Trophoblast cell (in vitro differentiated cells and primary cell): ENCODE measurements around the gene LTN1.

Experiments used
- DNase-seq, 2 donors: peaks; one replicate each; pipeline ENCODE4 v3.0.0-alpha.2; 2016
- H2AFZ ChIP-seq: 2 replicates; pipeline ENCODE4 v1.6.1; 2013; ENCODE audit warnings: low read length, moderate library complexity, mild to moderate bottlenecking; ENCODE audit not compliant: insufficient read depth, poor library complexity
- H2AK5ac ChIP-seq: 2 replicates; pipeline ENCODE4 v1.6.1; 2013; ENCODE audit warnings: mild to moderate bottlenecking, low read length
- H2BK120ac ChIP-seq: 2 replicates; pipeline ENCODE4 v1.6.1; 2013; ENCODE audit warnings: low read length, mild to moderate bottlenecking, moderate library complexity; ENCODE audit not compliant: insufficient read depth, poor library complexity
- H2BK12ac ChIP-seq: 2 replicates; pipeline ENCODE4 v1.6.1; 2013; ENCODE audit warnings: mild to moderate bottlenecking, low read length, moderate library complexity
- H2BK5ac ChIP-seq: 2 replicates; pipeline ENCODE4 v1.6.1; 2013; ENCODE audit warnings: low read length, low read depth, moderate library complexity, mild to moderate bottlenecking; ENCODE audit not compliant: poor library complexity
- H3K14ac ChIP-seq: 2 replicates; pipeline ENCODE4 v1.6.1; 2013; ENCODE audit warnings: mild to moderate bottlenecking, low read length
- H3K18ac ChIP-seq: 2 replicates; pipeline ENCODE4 v1.6.1; 2013; ENCODE audit warnings: mild to moderate bottlenecking, low read length
- H3K23ac ChIP-seq: 2 replicates; pipeline ENCODE4 v1.6.1; 2013; ENCODE audit warnings: low read length
- H3K27ac ChIP-seq: 2 replicates; pipeline ENCODE4 v1.5.1; 2013; ENCODE audit warnings: low read depth, mild to moderate bottlenecking, inconsistent platforms, low read length, moderate library complexity
- H3K27me3 ChIP-seq: 2 replicates; pipeline ENCODE4 v1.6.1; 2013; ENCODE audit warnings: inconsistent platforms, mild to moderate bottlenecking, low read length, moderate library complexity; ENCODE audit not compliant: insufficient read depth
- H3K36me3 ChIP-seq, 2 experiments: 1 replicate in 1 of 2; 2 replicates in 1 of 2; pipeline ENCODE4 v1.6.1; 2013; ENCODE audit warnings: low read length in 2 of 2, mild to moderate bottlenecking in 2 of 2, moderate library complexity in 1 of 2; ENCODE audit not compliant: insufficient read depth in 2 of 2, control insufficient read depth in 1 of 2
- H3K4ac ChIP-seq: 2 replicates; pipeline ENCODE4 v1.6.1; 2013; ENCODE audit warnings: low read depth, mild to moderate bottlenecking, low read length, moderate library complexity
- H3K4me1 ChIP-seq, 2 experiments: 1 replicate in 1 of 2; 2 replicates in 1 of 2; pipeline ENCODE4 v1.6.1; 2013; ENCODE audit warnings: low read length in 2 of 2, mild to moderate bottlenecking in 2 of 2, moderate library complexity in 1 of 2; ENCODE audit not compliant: insufficient read depth in 2 of 2, control insufficient read depth in 1 of 2
- H3K4me2 ChIP-seq: 2 replicates; pipeline ENCODE4 v1.6.1; 2013; ENCODE audit warnings: inconsistent platforms, mild to moderate bottlenecking, low read length, moderate library complexity
- H3K4me3 ChIP-seq: 2 replicates; pipeline ENCODE4 v1.5.1; 2013; ENCODE audit warnings: mild to moderate bottlenecking, low read depth, low read length, inconsistent platforms
- H3K79me1 ChIP-seq: one replicate; pipeline ENCODE4 v1.6.1; 2013; ENCODE audit warnings: low read length
- H3K79me2 ChIP-seq: 2 replicates; pipeline ENCODE4 v1.6.1; 2013; ENCODE audit warnings: low read length, mild to moderate bottlenecking; ENCODE audit not compliant: control insufficient read depth, insufficient read depth, poor library complexity
- H3K9ac ChIP-seq: 2 replicates; pipeline ENCODE4 v1.6.1; 2013; ENCODE audit warnings: mild to moderate bottlenecking, low read length
- H3K9me3 ChIP-seq: 2 replicates; pipeline ENCODE4 v1.6.1; 2013; ENCODE audit warnings: low read depth, mild to moderate bottlenecking, control low read depth, inconsistent platforms, low read length; ENCODE audit not compliant: insufficient read depth
- H4K12ac ChIP-seq: 2 replicates; pipeline ENCODE4 v1.6.1; 2013; ENCODE audit warnings: low read depth, mild to moderate bottlenecking, low read length, moderate library complexity
- H4K8ac ChIP-seq: 2 replicates; pipeline ENCODE4 v1.6.1; 2013; ENCODE audit warnings: low read depth, mild to moderate bottlenecking, low read length, moderate library complexity
- H4K91ac ChIP-seq: one replicate; pipeline ENCODE4 v1.6.1; 2013; ENCODE audit warnings: low read depth, mild to moderate bottlenecking, low read length, moderate library complexity
- WGBS: extraction: QIAGEN DNeasy Blood & Tissue Kit; methylation state at CpG from one replicate; pipeline ENCODE4 v1.1.7; 2013; ENCODE audit warnings: missing lambda C conversion rate; ENCODE audit not compliant: insufficient read length, insufficient coverage; ENCODE audit errors: extremely low coverage; 5-methylcytosine and 5-hydroxymethylcytosine counted together

The LTN1 gene

GRCh38 chr21:28883931-28884330, 108.7 kb downstream of the LTN1 start:
- H3K14ac ChIP-seq: no peak overlapping the region
- H3K79me1 ChIP-seq: peaks cover 2% of the 10 kb centered on the region
- no peaks in the 10 kb centered on the region for H3K27me3 ChIP-seq
- H2BK5ac ChIP-seq: no peak overlapping the region
- no peak overlapping the region for H2AFZ ChIP-seq
- H2BK120ac ChIP-seq: no peak overlapping the region
- no peak overlapping the region for H3K9ac ChIP-seq
- no peak overlapping the region for H3K4ac ChIP-seq
- no peak overlapping the region for H3K4me3 ChIP-seq
- no peak for DNase-seq
- H3K18ac ChIP-seq: no peak overlapping the region
- no peaks in the 10 kb centered on the region for H3K4me1 ChIP-seq
- no peak overlapping the region for H3K27ac ChIP-seq
- H3K23ac ChIP-seq: no peak overlapping the region
- H4K91ac ChIP-seq: no peak overlapping the region
- no peak overlapping the region for H4K8ac ChIP-seq
- no peak overlapping the region for H3K4me2 ChIP-seq
- H3K79me2 ChIP-seq: peaks cover 2% of the 10 kb centered on the region
- no peak overlapping the region for H2AK5ac ChIP-seq
- no peak overlapping the region for H4K12ac ChIP-seq
- H3K36me3 ChIP-seq: peaks cover 0 to 2% of the 10 kb centered on the region in 2 experiments
- H2BK12ac ChIP-seq: no peak overlapping the region
- H3K9me3 ChIP-seq: no peaks in the 10 kb centered on the region

- WGBS: no CpG with 5 or more reads among the region's 2 CpGs
- no peak overlapping the region for H3K23ac ChIP-seq
- H3K4me3 ChIP-seq: no peak overlapping the region
- peaks cover 2% of the 10 kb centered on the region for H3K79me2 ChIP-seq
- no peak overlapping the region for H4K12ac ChIP-seq
- no peak overlapping the region for H3K27ac ChIP-seq
- no peak overlapping the region for H2BK5ac ChIP-seq
- no peak overlapping the region for H2BK12ac ChIP-seq
- no peak overlapping the region for H4K91ac ChIP-seq
- no peak overlapping the region for H4K8ac ChIP-seq
- H3K79me1 ChIP-seq: peaks cover 2% of the 10 kb centered on the region
- no peaks in the 10 kb centered on the region for H3K4me1 ChIP-seq
- no peak overlapping the region for H2AK5ac ChIP-seq
- no peak overlapping the region for H3K18ac ChIP-seq
- H2BK120ac ChIP-seq: no peak overlapping the region
- H3K14ac ChIP-seq: no peak overlapping the region
- no peak overlapping the region for H3K4ac ChIP-seq
- no peaks in the 10 kb centered on the region for H3K9me3 ChIP-seq
- H3K4me2 ChIP-seq: no peak overlapping the region
- H3K9ac ChIP-seq: no peak overlapping the region
- no peaks in the 10 kb centered on the region for H3K27me3 ChIP-seq
- no peak overlapping the region for H2AFZ ChIP-seq
- H3K36me3 ChIP-seq: peaks cover 0 to 2% of the 10 kb centered on the region in 2 experiments
- no peak for DNase-seq
Measured at GRCh38 chr21:28882345-28882744, 110.3 kb downstream of the LTN1 start.
